ENCODE measurements around the gene MYO1C. TPM values are rescaled to one million over a fixed set of nuclear protein-coding genes. Genes with fewer than 3 reads are reported as not detected.

MYO1C gene
- total and polyA plus RNA-seq, 2 donors (not counting 1 experiment from before 2014, with no cell fraction given): 164 to 190 TPM

DNA sequence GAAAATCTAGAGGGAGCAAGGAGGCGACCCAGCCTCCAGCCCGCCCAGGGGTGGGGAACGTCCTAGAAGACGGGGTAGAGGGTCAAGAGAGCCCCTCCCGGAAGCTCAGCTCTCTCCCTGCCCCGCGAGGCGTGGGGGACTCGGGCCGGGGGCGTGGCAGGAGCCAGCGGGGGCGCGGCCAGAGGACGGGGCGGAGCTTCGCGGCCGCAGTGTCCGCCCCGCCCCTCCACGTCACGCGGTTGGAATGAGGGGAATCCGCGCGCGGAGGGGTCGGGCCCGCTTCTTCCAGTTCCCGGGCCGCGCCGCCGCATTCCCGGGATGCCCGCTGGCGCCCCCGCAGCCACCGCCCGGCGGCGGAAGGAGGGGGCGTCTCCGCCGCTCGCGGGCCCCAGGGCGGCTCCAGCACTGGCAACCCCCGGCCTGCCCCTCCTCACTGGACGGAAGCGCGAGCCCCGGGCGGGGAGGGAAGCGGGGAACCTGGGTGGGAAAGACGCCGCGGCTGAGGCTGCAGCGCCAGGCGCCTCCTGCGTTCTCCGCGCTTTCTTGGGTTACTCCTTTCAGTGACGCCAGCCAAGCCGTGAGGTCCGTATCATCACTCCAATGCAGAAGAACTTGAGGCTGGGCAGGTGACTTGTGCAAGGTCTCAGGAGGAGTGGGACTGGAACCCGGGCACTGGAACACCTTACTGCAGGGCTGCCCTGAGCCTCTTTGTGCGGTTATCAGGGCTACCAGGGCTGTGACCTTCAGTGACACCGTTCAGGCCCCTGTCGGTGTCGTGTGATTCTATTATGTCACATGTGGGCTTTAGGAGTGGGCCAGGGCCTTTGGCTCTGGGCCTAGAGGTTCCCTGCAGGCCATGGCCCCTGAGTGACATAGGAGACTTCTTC, 4.3 kb downstream of the MYO1C start:
- TF ChIP-seq EZH2 (IDR thresholded peaks at IDR 0.05; ENCODE audit: low read length, missing control alignments): no peak
- TF ChIP-seq, protein P1, sequence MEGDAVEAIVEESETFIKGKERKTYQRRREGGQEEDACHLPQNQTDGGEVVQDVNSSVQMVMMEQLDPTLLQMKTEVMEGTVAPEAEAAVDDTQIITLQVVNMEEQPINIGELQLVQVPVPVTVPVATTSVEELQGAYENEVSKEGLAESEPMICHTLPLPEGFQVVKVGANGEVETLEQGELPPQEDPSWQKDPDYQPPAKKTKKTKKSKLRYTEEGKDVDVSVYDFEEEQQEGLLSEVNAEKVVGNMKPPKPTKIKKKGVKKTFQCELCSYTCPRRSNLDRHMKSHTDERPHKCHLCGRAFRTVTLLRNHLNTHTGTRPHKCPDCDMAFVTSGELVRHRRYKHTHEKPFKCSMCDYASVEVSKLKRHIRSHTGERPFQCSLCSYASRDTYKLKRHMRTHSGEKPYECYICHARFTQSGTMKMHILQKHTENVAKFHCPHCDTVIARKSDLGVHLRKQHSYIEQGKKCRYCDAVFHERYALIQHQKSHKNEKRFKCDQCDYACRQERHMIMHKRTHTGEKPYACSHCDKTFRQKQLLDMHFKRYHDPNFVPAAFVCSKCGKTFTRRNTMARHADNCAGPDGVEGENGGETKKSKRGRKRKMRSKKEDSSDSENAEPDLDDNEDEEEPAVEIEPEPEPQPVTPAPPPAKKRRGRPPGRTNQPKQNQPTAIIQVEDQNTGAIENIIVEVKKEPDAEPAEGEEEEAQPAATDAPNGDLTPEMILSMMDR (conservative IDR thresholded peaks at IDR 0.05 in 1 of 2, IDR thresholded peaks at IDR 0.05 in 1 of 2; ENCODE audit: low read depth in 1 of 2, low read length in 2 of 2): no peak
- peaks cover 17% of the 10 kb centered on the region for H3K4me1 ChIP-seq (ENCODE audit: control insufficient read depth, extremely low read depth, insufficient read depth, low read length)

DNA sequence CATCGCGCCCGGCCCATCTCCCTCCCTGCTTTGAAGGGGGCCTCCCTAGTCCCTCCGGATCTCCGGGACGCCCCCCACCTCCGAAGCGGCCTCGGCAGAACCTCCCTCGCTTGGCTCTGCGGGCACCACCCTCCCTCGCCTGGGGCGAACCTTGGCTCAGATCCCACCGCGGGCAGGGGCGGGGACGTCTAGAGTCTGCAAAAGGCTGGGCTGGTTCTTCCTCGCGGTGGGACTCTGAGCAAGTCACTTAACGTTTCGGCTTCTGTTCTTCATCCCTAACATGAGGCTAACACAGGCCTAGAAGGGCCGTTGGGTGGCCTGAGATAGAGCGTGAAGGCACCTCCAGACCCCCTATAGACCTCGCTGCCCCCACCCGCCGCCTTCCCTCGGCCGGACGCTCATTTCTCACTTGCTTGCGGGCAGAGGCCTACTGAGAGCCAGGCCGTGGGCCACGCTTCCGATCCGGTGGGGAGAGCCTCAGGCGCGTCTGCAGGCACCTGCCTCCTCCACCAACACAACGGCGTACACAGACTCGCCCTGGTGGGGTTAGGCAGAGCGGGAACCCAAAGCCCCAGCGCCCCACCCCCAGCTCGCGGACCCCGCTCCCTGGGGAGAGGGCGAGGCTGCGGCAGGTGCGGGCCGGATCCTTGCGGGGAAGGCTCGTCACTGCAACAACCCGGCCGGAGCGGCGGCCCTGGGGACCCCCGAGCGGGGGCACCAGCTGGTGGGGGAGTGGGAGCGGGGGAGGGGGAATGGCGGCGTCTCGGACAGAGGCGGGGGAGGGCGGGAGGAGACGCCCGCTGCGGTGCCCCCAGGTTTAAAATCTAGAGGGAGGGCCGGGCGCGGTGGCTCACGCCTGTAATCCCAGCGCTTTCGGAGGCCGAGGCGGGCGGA, 5.4 kb downstream of the MYO1C start:
- H4K20me1 ChIP-seq (ENCODE audit: control insufficient read depth, extremely low read depth, insufficient read depth, low read length): no peaks in the 10 kb centered on the region
- peak overlapping the region; percentile 8 for H3K9ac ChIP-seq (ENCODE audit: insufficient read depth, low read length)
- peaks cover 12% of the 10 kb centered on the region for H3K36me3 ChIP-seq (ENCODE audit: control insufficient read depth, insufficient read depth, low read length)
- H3K27ac ChIP-seq (ENCODE audit: insufficient read depth, low read length): peak overlapping the region; percentile 68
- DNase-seq (ENCODE audit: low read depth in 2 of 2): peak; percentile 34 to 67
- TF ChIP-seq, protein P1 (conservative IDR thresholded peaks at IDR 0.05 in 1 of 2, IDR thresholded peaks at IDR 0.05 in 1 of 2; ENCODE audit: low read depth in 1 of 2, low read length in 2 of 2): no peak
- TF ChIP-seq EZH2 (IDR thresholded peaks at IDR 0.05; ENCODE audit: low read length, missing control alignments): no peak
- H3K9me3 ChIP-seq (ENCODE audit: control insufficient read depth, insufficient read depth, low read depth, low read length): no peaks in the 10 kb centered on the region
- H3K4me2 ChIP-seq (ENCODE audit: extremely low read depth, insufficient read depth, low read length): peak overlapping the region; percentile 25
- no peak overlapping the region for H2AFZ ChIP-seq (ENCODE audit: low read length)
- H3K4me3 ChIP-seq (replicated peaks in 1 of 4; ENCODE audit: control extremely low read depth in 1 of 4, insufficient read depth in 1 of 4, low read depth in 3 of 4, low read length in 4 of 4): peak overlapping the region in 2 of 4 experiments; percentile 42 to 56
- peaks cover 43% of the 10 kb centered on the region for H3K79me2 ChIP-seq (ENCODE audit: control insufficient read depth, insufficient read depth, low read length)
- peaks cover 15% of the 10 kb centered on the region for H3K4me1 ChIP-seq (ENCODE audit: control insufficient read depth, extremely low read depth, insufficient read depth, low read length)
- H3K27me3 ChIP-seq (ENCODE audit: control insufficient read depth, insufficient read depth, low read length): no peaks in the 10 kb centered on the region

More for the DNA sequence above, 4.3 kb downstream of the MYO1C start:
- Histone ChIP-seq H3K27me3 (ENCODE audit: control insufficient read depth, insufficient read depth, low read length) (no peaks in the 10 kb centered on the region), H3K27ac (ENCODE audit: insufficient read depth, low read length) (peak overlapping the region; percentile 87), H3K36me3 (ENCODE audit: control insufficient read depth, insufficient read depth, low read length) (peaks cover 5% of the 10 kb centered on the region), H3K4me2 (ENCODE audit: extremely low read depth, insufficient read depth, low read length) (peak overlapping the region; percentile 88), H2AFZ (ENCODE audit: low read length) (no peak overlapping the region), H3K79me2 (ENCODE audit: control insufficient read depth, insufficient read depth, low read length) (peaks cover 38% of the 10 kb centered on the region), H3K9me3 (ENCODE audit: control insufficient read depth, insufficient read depth, low read depth, low read length) (no peaks in the 10 kb centered on the region), H3K9ac (ENCODE audit: insufficient read depth, low read length) (peak overlapping the region; percentile 61), H3K4me3 (replicated peaks in 1 of 4; ENCODE audit: control extremely low read depth in 1 of 4, insufficient read depth in 1 of 4, low read depth in 3 of 4, low read length in 4 of 4) (peak overlapping the region; percentile 26 to 58 (median 50)), H4K20me1 (ENCODE audit: control insufficient read depth, extremely low read depth, insufficient read depth, low read length) (no peaks in the 10 kb centered on the region)
- DNase-seq (ENCODE audit: low read depth in 2 of 2): peak; percentile 80 to 84
